ENCODE data around the gene DPEP1.

DPEP1 gene

GRCh38 chr16:89600427-89600826, 13.0 kb upstream of the DPEP1 start:
- H3K36me3 ChIP-seq (ENCODE audit: control insufficient read depth, insufficient read depth, low read length), result peaks cover 4% of the 10 kb centered on the region; the same call in 1 of the 2 replicates
- H3K27me3 ChIP-seq (ENCODE audit: control insufficient read depth, insufficient read depth, low read length), result no peaks in the 10 kb centered on the region
- no peak overlapping the region for H3K4me3 ChIP-seq (ENCODE audit: low read length)
- WGBS (ENCODE audit: insufficient coverage, insufficient read length), result no CpG with 5 or more reads among the region's 12 CpGs
- H3K9me3 ChIP-seq (ENCODE audit: control insufficient read depth, insufficient read depth, low read length), result no peaks in the 10 kb centered on the region
- DNase-seq (ENCODE audit: low read depth, low spot score), result no peak
- peaks cover 9% of the 10 kb centered on the region for H3K4me1 ChIP-seq (ENCODE audit: control insufficient read depth, insufficient read depth, low read length)
- H3K27ac ChIP-seq (ENCODE audit: low read length), result no peak overlapping the region

- peaks cover 9% of the 10 kb centered on the region for H3K4me1 ChIP-seq (ENCODE audit: control insufficient read depth, insufficient read depth, low read length)
- DNase-seq (ENCODE audit: low read depth, low spot score), result no peak
- no peaks in the 10 kb centered on the region for H3K9me3 ChIP-seq (ENCODE audit: control insufficient read depth, insufficient read depth, low read length)
- no peaks in the 10 kb centered on the region for H3K27me3 ChIP-seq (ENCODE audit: control insufficient read depth, insufficient read depth, low read length)
- H3K4me3 ChIP-seq (ENCODE audit: low read length), result no peak overlapping the region
- H3K27ac ChIP-seq (ENCODE audit: low read length), result no peak overlapping the region
- H3K36me3 ChIP-seq (ENCODE audit: control insufficient read depth, insufficient read depth, low read length), result peaks cover 1% of the 10 kb centered on the region; the same call in 1 of the 2 replicates
- no CpG with 5 or more reads among the region's 8 CpGs for WGBS (ENCODE audit: insufficient coverage, insufficient read length)
Observed at GRCh38 chr16:89600956-89601355, 12.5 kb upstream of the DPEP1 start.

- H3K27ac ChIP-seq (ENCODE audit: low read length), result no peak overlapping the region
- no peaks in the 10 kb centered on the region for H3K9me3 ChIP-seq (ENCODE audit: control insufficient read depth, insufficient read depth, low read length)
- no CpG with 5 or more reads among the region's 22 CpGs for WGBS (ENCODE audit: insufficient coverage, insufficient read length)
- H3K4me1 ChIP-seq (ENCODE audit: control insufficient read depth, insufficient read depth, low read length), result peaks cover 9% of the 10 kb centered on the region
- no peak overlapping the region for H3K4me3 ChIP-seq (ENCODE audit: low read length)
- no peaks in the 10 kb centered on the region for H3K27me3 ChIP-seq (ENCODE audit: control insufficient read depth, insufficient read depth, low read length)
- DNase-seq (ENCODE audit: low read depth, low spot score), result no peak
- H3K36me3 ChIP-seq (ENCODE audit: control insufficient read depth, insufficient read depth, low read length), result no peaks in the 10 kb centered on the region
Observed at GRCh38 chr16:89601906-89602272, 11.6 kb upstream of the DPEP1 start.

- H3K27ac ChIP-seq (ENCODE audit: low read length), result no peak overlapping the region
- H3K9me3 ChIP-seq (ENCODE audit: control insufficient read depth, insufficient read depth, low read length), result no peaks in the 10 kb centered on the region
- H3K27me3 ChIP-seq (ENCODE audit: control insufficient read depth, insufficient read depth, low read length), result no peaks in the 10 kb centered on the region
- H3K4me3 ChIP-seq (ENCODE audit: low read length), result no peak overlapping the region
- no CpG with 5 or more reads among the region's 22 CpGs for WGBS (ENCODE audit: insufficient coverage, insufficient read length)
- peaks cover 9% of the 10 kb centered on the region for H3K4me1 ChIP-seq (ENCODE audit: control insufficient read depth, insufficient read depth, low read length)
- DNase-seq (ENCODE audit: low read depth, low spot score), result no peak
- H3K36me3 ChIP-seq (ENCODE audit: control insufficient read depth, insufficient read depth, low read length), result no peaks in the 10 kb centered on the region
Observed at GRCh38 chr16:89602273-89602951, 11.0 kb upstream of the DPEP1 start.

GRCh38 chr16:89602952-89603590, 10.4 kb upstream of the DPEP1 start:
- Histone ChIP-seq H3K4me1 (ENCODE audit: control insufficient read depth, insufficient read depth, low read length) (peaks cover 9% of the 10 kb centered on the region), H3K36me3 (ENCODE audit: control insufficient read depth, insufficient read depth, low read length) (no peaks in the 10 kb centered on the region), H3K9me3 (ENCODE audit: control insufficient read depth, insufficient read depth, low read length) (no peaks in the 10 kb centered on the region), H3K27ac (ENCODE audit: low read length) (no peak overlapping the region), H3K4me3 (ENCODE audit: low read length) (no peak overlapping the region), H3K27me3 (ENCODE audit: control insufficient read depth, insufficient read depth, low read length) (no peaks in the 10 kb centered on the region)
- DNase-seq (ENCODE audit: low read depth, low spot score), result no peak
- WGBS (ENCODE audit: insufficient coverage, insufficient read length), result no CpG with 5 or more reads among the region's 5 CpGs

- Histone ChIP-seq H3K4me3 (ENCODE audit: low read length) (no peak overlapping the region), H3K27ac (ENCODE audit: low read length) (no peak overlapping the region), H3K36me3 (ENCODE audit: control insufficient read depth, insufficient read depth, low read length) (no peaks in the 10 kb centered on the region), H3K9me3 (ENCODE audit: control insufficient read depth, insufficient read depth, low read length) (no peaks in the 10 kb centered on the region), H3K27me3 (ENCODE audit: control insufficient read depth, insufficient read depth, low read length) (no peaks in the 10 kb centered on the region), H3K4me1 (ENCODE audit: control insufficient read depth, insufficient read depth, low read length) (peaks cover 6% of the 10 kb centered on the region)
- no peak for DNase-seq (ENCODE audit: low read depth, low spot score)
- no CpG with 5 or more reads among the region's 16 CpGs for WGBS (ENCODE audit: insufficient coverage, insufficient read length)
Observed at GRCh38 chr16:89604764-89605163, 8.7 kb upstream of the DPEP1 start.

- H3K4me1 ChIP-seq (ENCODE audit: control insufficient read depth, insufficient read depth, low read length), result peaks cover 6% of the 10 kb centered on the region
- WGBS (ENCODE audit: insufficient coverage, insufficient read length), result no CpG with 5 or more reads among the region's 34 CpGs
Observed at GRCh38 chr16:89605186-89605970, 8.1 kb upstream of the DPEP1 start.

GRCh38 chr16:89606006-89606405, 7.4 kb upstream of the DPEP1 start:
- Histone ChIP-seq H3K27ac (ENCODE audit: low read length) (no peak overlapping the region), H3K9me3 (ENCODE audit: control insufficient read depth, insufficient read depth, low read length) (no peaks in the 10 kb centered on the region), H3K4me1 (ENCODE audit: control insufficient read depth, insufficient read depth, low read length) (peaks cover 6% of the 10 kb centered on the region), H3K36me3 (ENCODE audit: control insufficient read depth, insufficient read depth, low read length) (no peaks in the 10 kb centered on the region), H3K27me3 (ENCODE audit: control insufficient read depth, insufficient read depth, low read length) (no peaks in the 10 kb centered on the region), H3K4me3 (ENCODE audit: low read length) (no peak overlapping the region)
- WGBS (ENCODE audit: insufficient coverage, insufficient read length), result no CpG with 5 or more reads among the region's 9 CpGs
- DNase-seq (ENCODE audit: low read depth, low spot score), result no peak

More at GRCh38 chr16:89605186-89605970, 8.1 kb upstream of the DPEP1 start:
- Histone ChIP-seq H3K36me3 (ENCODE audit: control insufficient read depth, insufficient read depth, low read length) (no peaks in the 10 kb centered on the region), H3K27ac (ENCODE audit: low read length) (no peak overlapping the region), H3K27me3 (ENCODE audit: control insufficient read depth, insufficient read depth, low read length) (no peaks in the 10 kb centered on the region), H3K9me3 (ENCODE audit: control insufficient read depth, insufficient read depth, low read length) (no peaks in the 10 kb centered on the region), H3K4me3 (ENCODE audit: low read length) (no peak overlapping the region)
- no peak for DNase-seq (ENCODE audit: low read depth, low spot score)

- Histone ChIP-seq H3K4me3 (ENCODE audit: low read length) (no peak overlapping the region), H3K4me1 (ENCODE audit: control insufficient read depth, insufficient read depth, low read length) (peaks cover 2% of the 10 kb centered on the region), H3K27ac (ENCODE audit: low read length) (no peak overlapping the region), H3K27me3 (ENCODE audit: control insufficient read depth, insufficient read depth, low read length) (no peaks in the 10 kb centered on the region), H3K36me3 (ENCODE audit: control insufficient read depth, insufficient read depth, low read length) (no peaks in the 10 kb centered on the region), H3K9me3 (ENCODE audit: control insufficient read depth, insufficient read depth, low read length) (no peaks in the 10 kb centered on the region)
- DNase-seq (ENCODE audit: low read depth, low spot score), result no peak
- WGBS (ENCODE audit: insufficient coverage, insufficient read length), result no CpG with 5 or more reads among the region's 9 CpGs
Observed at GRCh38 chr16:89607453-89607852, 6.0 kb upstream of the DPEP1 start.

- no peak overlapping the region for H3K27ac ChIP-seq (ENCODE audit: low read length)
- no peaks in the 10 kb centered on the region for H3K9me3 ChIP-seq (ENCODE audit: control insufficient read depth, insufficient read depth, low read length)
- no peak for DNase-seq (ENCODE audit: low read depth, low spot score)
- H3K4me1 ChIP-seq (ENCODE audit: control insufficient read depth, insufficient read depth, low read length), result no peaks in the 10 kb centered on the region; the same call in 1 of the 2 replicates
- H3K4me3 ChIP-seq (ENCODE audit: low read length), result no peak overlapping the region
- H3K27me3 ChIP-seq (ENCODE audit: control insufficient read depth, insufficient read depth, low read length), result no peaks in the 10 kb centered on the region
- WGBS (ENCODE audit: insufficient coverage, insufficient read length), result no CpG with 5 or more reads among the region's 32 CpGs
- no peaks in the 10 kb centered on the region for H3K36me3 ChIP-seq (ENCODE audit: control insufficient read depth, insufficient read depth, low read length)
Observed at GRCh38 chr16:89607937-89608740, 5.3 kb upstream of the DPEP1 start.

Data from iPS DF 6.9 (cell line).